ENCODE measurements around the gene TNFAIP2. TPM values are rescaled to one million over a fixed set of nuclear protein-coding genes. Genes with fewer than 3 reads are reported as not detected.

Gene TNFAIP2
- 10 to 100 TPM; 41.5 to 51.3 (median 49.4) TPM for total RNA-seq
- 46.7 TPM for polyA plus RNA-seq
- long read RNA-seq, donor 1, full-length matches to known transcripts: 4 of 24 reads
- long read RNA-seq, donor 1, partial matches to known transcripts: 8 of 24 reads
- long read RNA-seq, donor 1, other reads (novel, unspliced or antisense): 12 of 24 reads
- long read RNA-seq, donor 2, full-length matches to known transcripts: 2 of 18 reads
- long read RNA-seq, donor 2, partial matches to known transcripts: 11 of 18 reads
- long read RNA-seq, donor 2, other reads (novel, unspliced or antisense): 5 of 18 reads
- long read RNA-seq, donor 3, partial matches to known transcripts: 6 of 13 reads
- long read RNA-seq, donor 3, other reads (novel, unspliced or antisense): 7 of 13 reads
- long read RNA-seq, donor 4, full-length matches to known transcripts: 11 of 47 reads
- long read RNA-seq, donor 4, partial matches to known transcripts: 14 of 47 reads
- long read RNA-seq, donor 4, other reads (novel, unspliced or antisense): 22 of 47 reads

- peak within 1 kb of the TSS; percentile 92 for H3K27ac ChIP-seq (ENCODE audit: low read length)
- intact Hi-C loops (cut with DNase I): loop anchor here in 1 of 4 donors (10.0 kb wide), 1 partner anchor 62 kb away; no protein-coding TSS in a partner anchor
Observed at GRCh38 chr14:103122947-103123633, at the start of gene TNFAIP2. TNFAIP2 (plus strand) TSS chr14:103123461; CDS start chr14:103126458, 2,997 bp downstream.

GRCh38 chr14:103073876-103074728, 49.2 kb upstream of the TNFAIP2 start:
- H3K4me3 ChIP-seq (ENCODE audit: low read length): no peak overlapping the region
- peak overlapping the region; percentile 19 for H3K27ac ChIP-seq (ENCODE audit: low read length)
- peaks cover 4% of the 10 kb centered on the region for H3K4me1 ChIP-seq (ENCODE audit: control insufficient read depth, insufficient read depth, low read length)
- ATAC-seq: peak; percentile 5 to 40
- H3K9me3 ChIP-seq (ENCODE audit: control insufficient read depth, low read length): no peaks in the 10 kb centered on the region
- WGBS: 62% methylated on average over 21 of the region's 21 CpGs
- no peaks in the 10 kb centered on the region for H3K27me3 ChIP-seq (ENCODE audit: control insufficient read depth, insufficient read depth)
- peak in 2 of 3 donors; percentile 65 to 71 for DNase-seq
- intact Hi-C loops (cut with DNase I): no loop called here

More at GRCh38 chr14:103122947-103123633, at the start of gene TNFAIP2:
- Histone ChIP-seq H3K9me3 (ENCODE audit: control insufficient read depth, low read length) (no peaks in the 10 kb centered on the region), H3K4me1 (ENCODE audit: control insufficient read depth, insufficient read depth, low read length) (peaks cover 10% of the 10 kb centered on the region), H3K27me3 (ENCODE audit: control insufficient read depth, insufficient read depth) (no peaks in the 10 kb centered on the region), H3K4me3 (ENCODE audit: low read length) (peak within 1 kb of the TSS; percentile 59)
- under 1% methylated on average over 74 of the region's 74 CpGs for WGBS
- DNase-seq (peak; percentile 80 to 93 (median 93)), ATAC-seq (peak; percentile 57 to 69)

GRCh38 chr14:103074729-103075367, 48.4 kb upstream of the TNFAIP2 start:
- H3K27ac ChIP-seq (ENCODE audit: low read length): peak overlapping the region; percentile 19
- 19% methylated on average over 21 of the region's 21 CpGs for WGBS

GRCh38 chr14:103078420-103078749, 44.9 kb upstream of the TNFAIP2 start:
- no peak overlapping the region for H3K27ac ChIP-seq (ENCODE audit: low read length)
- no peaks in the 10 kb centered on the region for H3K9me3 ChIP-seq (ENCODE audit: control insufficient read depth, low read length)
- ATAC-seq: no peak
- intact Hi-C loops (cut with DNase I): loop anchor here in 1 of 4 donors (5.0 kb wide), 1 partner anchor 214 kb away; no protein-coding TSS in a partner anchor
- H3K4me1 ChIP-seq (ENCODE audit: control insufficient read depth, insufficient read depth, low read length): peaks cover 4% of the 10 kb centered on the region
- no peaks in the 10 kb centered on the region for H3K27me3 ChIP-seq (ENCODE audit: control insufficient read depth, insufficient read depth)
- peak; percentile 84 to 93 (median 89) for DNase-seq
- no peak overlapping the region for H3K4me3 ChIP-seq (ENCODE audit: low read length)
- 16% methylated on average over 9 of the region's 9 CpGs for WGBS

More at GRCh38 chr14:103074729-103075367, 48.4 kb upstream of the TNFAIP2 start:
- Histone ChIP-seq H3K9me3 (ENCODE audit: control insufficient read depth, low read length) (no peaks in the 10 kb centered on the region), H3K4me3 (ENCODE audit: low read length) (peak overlapping the region; percentile 38), H3K27me3 (ENCODE audit: control insufficient read depth, insufficient read depth) (no peaks in the 10 kb centered on the region), H3K4me1 (ENCODE audit: control insufficient read depth, insufficient read depth, low read length) (peaks cover 4% of the 10 kb centered on the region)
- DNase-seq (peak; percentile 93 to 95 (median 94)), ATAC-seq (peak; percentile 71 to 83)
- intact Hi-C loops (cut with DNase I): loop anchor here in 1 of 4 donors (5.0 kb wide), 1 partner anchor 217 kb away; no protein-coding TSS in a partner anchor

GRCh38 chr14:103078860-103079587, 44.2 kb upstream of the TNFAIP2 start:
- Histone ChIP-seq H3K27ac (ENCODE audit: low read length) (no peak overlapping the region), H3K4me1 (ENCODE audit: control insufficient read depth, insufficient read depth, low read length) (peaks cover 4% of the 10 kb centered on the region), H3K4me3 (ENCODE audit: low read length) (no peak overlapping the region), H3K27me3 (ENCODE audit: control insufficient read depth, insufficient read depth) (no peaks in the 10 kb centered on the region), H3K9me3 (ENCODE audit: control insufficient read depth, low read length) (no peaks in the 10 kb centered on the region)
- intact Hi-C loops (cut with DNase I): loop anchor here in 1 of 4 donors (5.0 kb wide), 1 partner anchor 213 kb away; no protein-coding TSS in a partner anchor
- DNase-seq (peak in 2 of 3 donors; percentile 32 to 43), ATAC-seq (no peak)
- 75% methylated on average over 11 of the region's 11 CpGs for WGBS

GRCh38 chr14:103081951-103082350, 41.3 kb upstream of the TNFAIP2 start:
- DNase-seq: no peak
- H3K4me1 ChIP-seq (ENCODE audit: control insufficient read depth, insufficient read depth, low read length): no peaks in the 10 kb centered on the region
- H3K27ac ChIP-seq (ENCODE audit: low read length): no peak overlapping the region
- ATAC-seq: no peak
- no peaks in the 10 kb centered on the region for H3K9me3 ChIP-seq (ENCODE audit: control insufficient read depth, low read length)
- intact Hi-C loops (cut with DNase I): no loop called here
- WGBS: 97% methylated on average over 2 of the region's 2 CpGs
- no peak overlapping the region for H3K4me3 ChIP-seq (ENCODE audit: low read length)
- no peaks in the 10 kb centered on the region for H3K27me3 ChIP-seq (ENCODE audit: control insufficient read depth, insufficient read depth)

GRCh38 chr14:103084021-103084919, 39.0 kb upstream of the TNFAIP2 start, which contains the start of gene LBHD2:
LBHD2 (plus strand) TSS chr14:103084210; CDS start chr14:103086013, 1,803 bp downstream.
- Histone ChIP-seq H3K4me3 (ENCODE audit: low read length) (no peak within 1 kb of the TSS), H3K4me1 (ENCODE audit: control insufficient read depth, insufficient read depth, low read length) (no peaks in the 10 kb centered on the region), H3K27me3 (ENCODE audit: control insufficient read depth, insufficient read depth) (no peaks in the 10 kb centered on the region), H3K27ac (ENCODE audit: low read length) (no peak within 1 kb of the TSS), H3K9me3 (ENCODE audit: control insufficient read depth, low read length) (no peaks in the 10 kb centered on the region)
- DNase-seq (peak; percentile 18 to 59 (median 51)), ATAC-seq (peak; percentile 36 to 46)
- 16% methylated on average over 61 of the region's 61 CpGs for WGBS
- intact Hi-C loops (cut with DNase I): no loop called here

- 77% methylated on average over 24 of the region's 24 CpGs for WGBS
- H3K27me3 ChIP-seq (ENCODE audit: control insufficient read depth, insufficient read depth): no peaks in the 10 kb centered on the region
Observed at GRCh38 chr14:103085106-103086091, 37.9 kb upstream of the TNFAIP2 start.

More at GRCh38 chr14:103085106-103086091, 37.9 kb upstream of the TNFAIP2 start:
- Histone ChIP-seq H3K4me3 (ENCODE audit: low read length) (no peak overlapping the region), H3K27ac (ENCODE audit: low read length) (no peak overlapping the region), H3K9me3 (ENCODE audit: control insufficient read depth, low read length) (no peaks in the 10 kb centered on the region), H3K4me1 (ENCODE audit: control insufficient read depth, insufficient read depth, low read length) (no peaks in the 10 kb centered on the region)
- peak in 1 of 2 donors; percentile 24 for ATAC-seq
- peak; percentile 16 to 53 (median 29) for DNase-seq
- intact Hi-C loops (cut with DNase I): no loop called here
